Central memory CD8-positive, alpha-beta T cell (primary cell): ENCODE measurements around the gene EMP2.
"Not testable (repeated sequence)": the region's sequence is repeated elsewhere in the genome, so short reads cannot be mapped to it uniquely, and the experiment has no call there.

Experiments used
- ATAC-seq: fragments of 150-1000 bp; cut with Tn5 transposase; replicated peaks from 2 replicates; pipeline ENCODE4 v1.10.0; 2022; ENCODE audit warnings: mild to moderate bottlenecking, moderate FRiP score, moderate number of reproducible peaks; ENCODE audit not compliant: poor library complexity, severe bottlenecking; ENCODE audit errors: extremely low read depth
- DNase-seq, 2 donors: peaks; one replicate each; pipeline ENCODE4 v3.0.0; 2021; ENCODE audit warnings: low spot score in 2 of 2
- H3K27ac Mint-ChIP-seq: one replicate; pipeline ENCODE4 v1.8.0; 2022; ENCODE audit warnings: low read depth, mild to moderate bottlenecking, moderate library complexity, mixed read lengths
- H3K27me3 Mint-ChIP-seq: one replicate; pipeline ENCODE4 v1.8.0; 2022; ENCODE audit warnings: mixed read lengths
- H3K36me3 Mint-ChIP-seq: one replicate; pipeline ENCODE4 v1.8.0; 2022; ENCODE audit warnings: mild to moderate bottlenecking, moderate library complexity, mixed read lengths; ENCODE audit not compliant: insufficient read depth
- H3K4me1 Mint-ChIP-seq: one replicate; pipeline ENCODE4 v1.8.0; 2022; ENCODE audit warnings: mixed read lengths
- H3K4me3 Mint-ChIP-seq: one replicate; pipeline ENCODE4 v1.8.0; 2022; ENCODE audit warnings: mild to moderate bottlenecking, moderate library complexity, mixed read lengths
- H3K9me3 Mint-ChIP-seq: one replicate; pipeline ENCODE4 v1.8.0; 2022; ENCODE audit warnings: mixed read lengths

Gene EMP2

DNA sequence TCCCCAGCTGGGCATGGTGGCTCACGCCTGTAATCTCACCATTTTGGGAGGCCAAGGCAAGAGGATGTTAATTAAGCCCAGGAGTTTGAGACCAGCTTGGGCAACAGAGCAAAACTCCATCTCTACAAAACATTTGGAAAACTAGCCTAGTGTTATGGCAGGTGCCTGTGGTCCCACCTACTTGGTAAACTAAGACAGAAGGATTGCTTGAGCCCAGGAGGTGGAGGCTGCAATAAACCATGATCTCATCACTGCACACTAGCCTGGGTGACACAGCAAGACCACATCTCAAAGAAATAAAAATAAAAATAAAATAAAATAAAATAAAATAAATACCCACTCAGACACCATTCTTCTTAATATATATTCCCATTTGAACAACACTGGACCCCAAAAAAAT is 32.0 kb downstream of the EMP2 start:
- no peak for DNase-seq
- Mint-ChIP-seq H3K9me3 (peaks cover 5% of the 10 kb centered on the region), H3K4me1 (peaks cover 4% of the 10 kb centered on the region), H3K36me3 (no peaks in the 10 kb centered on the region), H3K4me3 (no peak overlapping the region), H3K27ac (no peak overlapping the region), H3K27me3 (peaks cover 46% of the 10 kb centered on the region)
- ATAC-seq, result no peak

DNA sequence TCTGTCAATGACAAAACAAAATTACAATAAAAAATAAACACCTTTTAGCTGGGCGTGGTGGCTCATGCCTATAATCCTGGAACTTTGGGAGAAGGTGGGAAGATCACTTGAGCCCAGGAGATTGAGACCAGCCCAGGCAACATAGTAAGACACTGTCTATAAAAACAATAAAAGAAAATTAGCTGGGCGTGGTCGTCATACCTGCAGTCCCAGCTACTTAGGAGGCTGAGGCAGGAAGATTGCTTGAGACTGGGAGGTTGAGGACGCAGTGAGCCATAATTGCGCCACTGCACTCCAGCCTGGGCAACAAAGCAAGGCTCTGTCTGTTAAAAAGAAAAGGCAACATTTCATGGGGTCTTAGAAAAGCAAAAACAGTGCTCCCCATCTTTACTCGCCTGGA is 32.7 kb downstream of the EMP2 start:
- Mint-ChIP-seq H3K27me3 (peaks cover 50% of the 10 kb centered on the region), H3K36me3 (no peaks in the 10 kb centered on the region), H3K4me3 (no peak overlapping the region), H3K27ac (no peak overlapping the region), H3K9me3 (peaks cover 5% of the 10 kb centered on the region), H3K4me1 (no peaks in the 10 kb centered on the region)
- DNase-seq (no peak), ATAC-seq (no peak)

DNA sequence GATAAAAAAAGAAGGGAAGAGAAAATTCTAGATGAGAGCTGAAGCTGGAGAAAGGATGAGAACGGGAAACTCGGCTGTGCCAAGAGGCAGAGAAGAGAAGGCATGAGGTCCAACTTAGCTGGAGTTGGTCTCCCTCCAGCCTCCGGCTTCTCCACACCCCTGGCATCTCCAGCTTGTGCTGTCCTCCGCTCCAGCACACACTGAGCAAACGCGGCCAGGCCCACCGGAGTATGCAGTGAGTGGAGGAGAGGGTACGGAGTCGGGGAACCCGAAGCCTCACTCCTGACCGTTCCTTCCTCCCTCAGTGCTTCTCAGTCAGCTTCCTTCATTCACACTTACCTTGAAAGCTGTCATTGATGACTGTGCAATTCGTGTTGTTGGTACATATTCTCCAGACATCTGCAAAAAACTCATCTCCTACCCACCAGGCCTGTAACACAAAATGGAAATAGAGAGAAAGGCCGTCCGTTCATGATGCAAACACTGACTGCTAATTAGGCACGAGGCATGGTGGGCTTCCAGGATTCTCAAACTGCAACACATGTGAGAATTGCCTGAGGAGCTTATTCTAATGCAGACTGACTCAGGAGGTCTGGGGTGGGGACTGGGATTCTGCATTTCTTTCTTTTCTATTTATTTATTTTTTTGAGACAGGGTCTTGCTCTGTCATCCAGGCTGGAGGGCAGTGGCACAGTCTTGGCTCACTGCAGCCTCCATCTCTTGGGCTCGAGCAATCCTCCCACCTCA is 37.0 kb downstream of the EMP2 start:
- no peak for ATAC-seq
- Mint-ChIP-seq H3K4me1 (no peaks in the 10 kb centered on the region), H3K27ac (no peak overlapping the region), H3K4me3 (no peak overlapping the region), H3K36me3 (peaks cover 5% of the 10 kb centered on the region), H3K9me3 (no peaks in the 10 kb centered on the region), H3K27me3 (peaks cover 41% of the 10 kb centered on the region)
- DNase-seq, result no peak

GRCh38 chr16:10541366-10541765 is 39.0 kb downstream of the EMP2 start:
- no peak for DNase-seq
- Mint-ChIP-seq H3K9me3 (no peaks in the 10 kb centered on the region), H3K4me3 (no peak overlapping the region), H3K4me1 (no peaks in the 10 kb centered on the region), H3K27me3 (peaks cover 30% of the 10 kb centered on the region), H3K36me3 (peaks cover 5% of the 10 kb centered on the region), H3K27ac (no peak overlapping the region)
- ATAC-seq, result no peak

GRCh38 chr16:10539793-10540192 is 40.6 kb downstream of the EMP2 start:
- no peak for DNase-seq

DNA sequence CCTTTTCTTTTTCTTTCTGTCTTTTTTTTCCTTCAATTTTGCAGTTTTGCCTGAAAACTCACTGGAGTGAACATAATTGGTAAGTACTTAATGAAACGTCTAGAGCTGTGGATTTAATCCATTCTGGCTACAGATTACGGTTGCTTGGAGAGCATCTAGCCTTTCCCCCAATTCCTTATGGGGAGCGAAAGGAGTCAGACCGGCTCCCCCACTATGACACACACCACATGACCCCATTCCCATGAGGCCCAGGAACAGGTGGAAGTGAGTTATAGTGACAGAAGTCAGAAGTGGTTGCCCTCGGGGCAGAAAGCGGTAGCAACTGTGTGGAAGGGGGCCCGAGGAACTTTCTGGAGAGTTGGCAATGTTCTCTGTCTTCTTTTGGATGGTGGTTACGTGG is 41.2 kb downstream of the EMP2 start:
- peaks cover 5% of the 10 kb centered on the region for H3K36me3 Mint-ChIP-seq
- no peaks in the 10 kb centered on the region for H3K4me1 Mint-ChIP-seq

More at GRCh38 chr16:10539793-10540192, 40.6 kb downstream of the EMP2 start:
- Mint-ChIP-seq H3K9me3 (no peaks in the 10 kb centered on the region), H3K4me1 (no peaks in the 10 kb centered on the region), H3K27ac (no peak overlapping the region), H3K4me3 (no peak overlapping the region), H3K27me3 (peaks cover 18% of the 10 kb centered on the region), H3K36me3 (peaks cover 5% of the 10 kb centered on the region)
- ATAC-seq, result no peak

GRCh38 chr16:10538583-10538982 is 41.8 kb downstream of the EMP2 start:
- no peaks in the 10 kb centered on the region for H3K9me3 Mint-ChIP-seq
- DNase-seq (no peak), ATAC-seq (no peak)
- H3K27me3 Mint-ChIP-seq, result peaks cover 8% of the 10 kb centered on the region
- no peak overlapping the region for H3K4me3 Mint-ChIP-seq
- H3K36me3 Mint-ChIP-seq, result peaks cover 5% of the 10 kb centered on the region
- H3K27ac Mint-ChIP-seq, result no peak overlapping the region
- no peaks in the 10 kb centered on the region for H3K4me1 Mint-ChIP-seq

More for the DNA sequence above, 41.2 kb downstream of the EMP2 start:
- ATAC-seq (no peak), DNase-seq (no peak)
- no peaks in the 10 kb centered on the region for H3K9me3 Mint-ChIP-seq
- H3K27ac Mint-ChIP-seq, result no peak overlapping the region
- H3K27me3 Mint-ChIP-seq, result peaks cover 14% of the 10 kb centered on the region
- no peak overlapping the region for H3K4me3 Mint-ChIP-seq

GRCh38 chr16:10537946-10538345 is 42.5 kb downstream of the EMP2 start:
- Mint-ChIP-seq H3K36me3 (peaks cover 5% of the 10 kb centered on the region), H3K4me1 (no peaks in the 10 kb centered on the region), H3K4me3 (no peak overlapping the region), H3K9me3 (no peaks in the 10 kb centered on the region), H3K27me3 (peaks cover 1% of the 10 kb centered on the region), H3K27ac (no peak overlapping the region)
- no peak for DNase-seq
- ATAC-seq, result no peak

DNA sequence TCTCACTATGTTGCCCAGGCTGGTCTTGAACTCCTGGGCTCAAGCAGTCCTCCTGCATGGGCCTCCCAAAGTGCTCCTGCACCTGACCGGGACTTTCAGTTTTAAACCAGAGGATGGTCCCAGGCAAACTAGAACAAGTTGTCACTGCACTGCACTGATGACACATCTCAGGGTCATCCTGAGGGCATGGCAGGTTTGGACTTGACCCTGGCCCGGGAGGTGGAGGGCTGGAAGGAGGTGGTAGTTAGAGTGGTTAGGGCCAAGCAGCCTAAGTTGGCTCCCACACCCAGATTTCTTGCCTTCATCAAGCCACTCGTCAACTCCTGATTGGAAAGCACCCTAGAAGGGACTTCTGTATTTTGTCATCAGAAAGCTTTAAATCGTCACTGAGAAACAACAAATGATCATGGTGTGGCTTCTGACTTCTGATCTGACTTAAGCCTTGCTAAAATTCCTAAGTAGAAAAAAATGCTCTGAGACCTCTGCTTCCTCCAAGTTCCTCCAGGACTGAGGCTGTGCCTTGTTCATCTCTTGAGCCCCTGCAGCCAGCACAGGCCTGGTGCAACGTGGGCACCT is 43.5 kb downstream of the EMP2 start:
- Mint-ChIP-seq H3K27me3 (no peaks in the 10 kb centered on the region), H3K36me3 (peaks cover 5% of the 10 kb centered on the region), H3K27ac (no peak overlapping the region), H3K4me3 (no peak overlapping the region), H3K9me3 (no peaks in the 10 kb centered on the region), H3K4me1 (no peaks in the 10 kb centered on the region)
- ATAC-seq, result no peak
- DNase-seq, result no peak

DNA sequence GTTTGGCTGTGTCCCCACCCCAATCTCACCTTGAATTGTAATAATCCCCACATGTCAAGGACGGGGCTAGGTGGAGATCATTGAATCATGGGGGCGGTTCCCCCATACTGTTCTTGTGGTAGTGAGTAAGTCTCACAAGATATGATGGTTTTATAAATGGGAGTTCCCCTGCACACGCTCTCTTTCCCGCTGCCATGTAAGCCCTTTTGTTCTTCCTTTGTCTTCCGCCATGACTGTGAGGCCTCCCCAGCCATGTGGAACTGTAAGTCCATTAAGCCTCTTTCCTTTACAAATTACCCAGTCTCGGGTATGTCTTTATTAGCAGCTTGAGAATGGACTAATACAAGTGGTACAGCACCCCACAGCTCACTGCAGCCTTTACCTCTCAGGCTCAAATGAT is 44.1 kb downstream of the EMP2 start:
- not testable (repeated sequence) for H3K4me3 Mint-ChIP-seq, ATAC-seq, H3K9me3 Mint-ChIP-seq, DNase-seq, H3K27me3 Mint-ChIP-seq, H3K4me1 Mint-ChIP-seq, H3K36me3 Mint-ChIP-seq, H3K27ac Mint-ChIP-seq

DNA sequence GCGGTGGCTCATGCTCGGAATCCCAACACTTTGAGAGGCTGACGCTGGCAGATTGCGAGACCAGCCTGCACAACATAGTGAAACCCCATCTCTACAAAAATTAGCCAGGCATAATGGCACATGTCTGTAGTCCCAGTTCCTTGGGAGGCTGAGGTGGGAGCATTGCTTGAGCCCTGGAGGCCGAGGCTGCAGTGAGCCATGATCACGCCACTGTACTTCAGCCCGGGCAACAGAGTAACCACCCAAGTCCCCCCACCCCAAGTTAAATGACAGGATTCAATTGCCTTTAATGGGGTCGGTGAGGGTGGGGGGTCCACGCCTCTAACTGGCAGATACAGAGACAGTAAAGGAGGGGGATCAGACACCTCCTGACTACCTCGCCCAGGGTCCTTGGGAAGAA is 44.9 kb downstream of the EMP2 start:
- no peaks in the 10 kb centered on the region for H3K27me3 Mint-ChIP-seq
- H3K4me3 Mint-ChIP-seq, result no peak overlapping the region
- H3K4me1 Mint-ChIP-seq, result no peaks in the 10 kb centered on the region
- no peak overlapping the region for H3K27ac Mint-ChIP-seq
- ATAC-seq (no peak), DNase-seq (no peak)
- peaks cover 5% of the 10 kb centered on the region for H3K36me3 Mint-ChIP-seq
- H3K9me3 Mint-ChIP-seq, result no peaks in the 10 kb centered on the region

DNA sequence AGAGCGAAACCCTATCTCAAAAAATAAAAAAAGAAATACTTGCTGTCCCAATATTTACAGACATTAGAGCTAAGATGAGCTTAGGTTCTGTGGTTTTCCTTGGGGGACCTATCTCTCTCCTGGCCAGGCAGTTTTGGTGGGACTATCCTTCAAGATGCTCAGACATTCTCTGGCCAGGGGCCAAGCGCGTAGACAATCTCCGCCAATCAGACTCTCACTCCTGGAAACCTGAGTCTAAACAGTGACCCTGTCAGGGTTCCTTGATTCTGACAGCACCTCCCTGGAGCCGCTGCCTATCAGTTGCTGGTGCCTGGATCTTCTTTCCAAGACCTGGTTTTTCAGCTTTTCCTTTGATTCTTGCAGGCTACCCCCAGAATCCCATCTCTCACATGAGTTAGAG is 45.6 kb downstream of the EMP2 start:
- Mint-ChIP-seq H3K36me3 (peaks cover 2% of the 10 kb centered on the region), H3K27me3 (no peaks in the 10 kb centered on the region), H3K27ac (no peak overlapping the region), H3K4me1 (no peaks in the 10 kb centered on the region), H3K9me3 (no peaks in the 10 kb centered on the region), H3K4me3 (no peak overlapping the region)
- no peak for ATAC-seq
- no peak for DNase-seq

DNA sequence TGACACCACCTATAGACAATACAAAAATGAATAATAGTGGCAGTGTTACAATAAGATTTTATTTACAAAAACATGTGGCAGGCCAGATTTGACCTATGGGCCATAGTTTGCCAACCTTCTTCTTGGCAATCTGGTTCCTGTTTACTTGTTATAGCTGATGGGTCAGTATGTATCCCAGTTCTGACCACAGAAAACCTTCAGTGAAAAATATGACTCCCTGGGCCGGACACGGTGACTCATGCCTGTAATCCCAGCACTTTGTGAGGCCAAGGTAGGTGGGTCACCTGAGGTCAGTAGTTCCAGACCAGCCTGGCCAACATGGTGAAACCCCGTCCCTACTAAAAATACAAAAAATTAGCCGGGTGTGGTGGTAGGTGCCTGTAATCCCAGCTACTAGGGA is 46.8 kb downstream of the EMP2 start:
- not testable (repeated sequence) for H3K27ac Mint-ChIP-seq, H3K4me1 Mint-ChIP-seq, H3K9me3 Mint-ChIP-seq, H3K27me3 Mint-ChIP-seq, DNase-seq, ATAC-seq, H3K36me3 Mint-ChIP-seq, H3K4me3 Mint-ChIP-seq
